HG02852 (cell line): ENCODE data around the gene CNPY4.
A peak's percentile ranks its signal among the peaks of the same experiment; 100 is the strongest.

Experiments
- ATAC-seq: cut with Tn5 transposase; IDR thresholded peaks from one replicate; pipeline ENCODE4 v1.9.1; 2021; ENCODE audit warnings: mild to moderate bottlenecking, moderate library complexity; ENCODE audit not compliant: unreplicated experiment

CNPY4 gene

GRCh38 chr7:100091411-100092181 lies 27.8 kb upstream of the CNPY4 start:
- no peak for ATAC-seq

DNA sequence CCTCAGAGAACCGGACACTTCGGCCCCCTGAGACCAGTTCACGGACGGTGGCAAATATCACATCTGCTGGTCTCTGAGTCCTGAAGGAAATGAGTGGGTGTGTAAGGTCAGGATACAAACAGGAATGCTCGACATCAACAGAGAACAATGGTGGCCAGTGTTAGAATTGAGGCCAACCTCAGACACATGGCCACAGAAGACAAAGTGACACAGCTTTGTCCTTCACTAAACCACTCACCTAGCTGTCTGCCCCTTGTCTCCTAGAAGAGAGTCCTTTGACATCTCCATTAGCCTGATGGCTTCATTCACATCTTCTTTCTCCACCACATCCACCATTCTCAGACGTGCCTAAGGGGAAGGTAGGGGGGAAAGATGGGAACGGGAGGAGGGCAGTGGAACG lies 26.4 kb upstream of the CNPY4 start:
- no peak for ATAC-seq

- ATAC-seq: no peak
These were observed 25.9 kb upstream of the CNPY4 start for GRCh38 chr7:100093498-100093897.

GRCh38 chr7:100093925-100094486 lies 25.4 kb upstream of the CNPY4 start:
- no peak for ATAC-seq

GRCh38 chr7:100095289-100095688 lies 24.1 kb upstream of the CNPY4 start:
- no peak for ATAC-seq

DNA sequence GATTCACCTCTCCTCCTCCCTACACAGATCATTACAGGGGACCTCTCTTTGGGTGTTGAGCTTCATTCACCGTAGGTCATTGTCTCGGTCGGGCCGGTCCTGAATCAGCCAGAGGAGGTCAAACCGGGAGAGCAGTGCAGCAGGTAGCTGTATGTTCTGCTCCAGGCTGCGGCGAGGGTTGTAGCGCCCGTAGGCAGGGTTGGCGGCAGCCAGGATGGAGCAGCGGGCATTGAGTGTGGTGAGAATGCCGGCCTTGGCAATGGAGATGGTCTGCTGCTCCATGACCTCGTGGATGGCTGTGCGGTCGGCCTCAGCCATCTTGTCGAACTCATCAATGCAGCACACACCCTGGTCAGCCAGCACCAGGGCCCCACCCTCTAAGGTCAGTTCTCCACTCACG lies 23.7 kb upstream of the CNPY4 start:
- no peak for ATAC-seq

GRCh38 chr7:100098913-100099312 lies 20.5 kb upstream of the CNPY4 start:
- no peak for ATAC-seq

- no peak for ATAC-seq
These were observed 20.0 kb upstream of the CNPY4 start for GRCh38 chr7:100099452-100099851.

- peak; percentile 63 for ATAC-seq
These were observed 18.9 kb upstream of the CNPY4 start for GRCh38 chr7:100100420-100101015.

DNA sequence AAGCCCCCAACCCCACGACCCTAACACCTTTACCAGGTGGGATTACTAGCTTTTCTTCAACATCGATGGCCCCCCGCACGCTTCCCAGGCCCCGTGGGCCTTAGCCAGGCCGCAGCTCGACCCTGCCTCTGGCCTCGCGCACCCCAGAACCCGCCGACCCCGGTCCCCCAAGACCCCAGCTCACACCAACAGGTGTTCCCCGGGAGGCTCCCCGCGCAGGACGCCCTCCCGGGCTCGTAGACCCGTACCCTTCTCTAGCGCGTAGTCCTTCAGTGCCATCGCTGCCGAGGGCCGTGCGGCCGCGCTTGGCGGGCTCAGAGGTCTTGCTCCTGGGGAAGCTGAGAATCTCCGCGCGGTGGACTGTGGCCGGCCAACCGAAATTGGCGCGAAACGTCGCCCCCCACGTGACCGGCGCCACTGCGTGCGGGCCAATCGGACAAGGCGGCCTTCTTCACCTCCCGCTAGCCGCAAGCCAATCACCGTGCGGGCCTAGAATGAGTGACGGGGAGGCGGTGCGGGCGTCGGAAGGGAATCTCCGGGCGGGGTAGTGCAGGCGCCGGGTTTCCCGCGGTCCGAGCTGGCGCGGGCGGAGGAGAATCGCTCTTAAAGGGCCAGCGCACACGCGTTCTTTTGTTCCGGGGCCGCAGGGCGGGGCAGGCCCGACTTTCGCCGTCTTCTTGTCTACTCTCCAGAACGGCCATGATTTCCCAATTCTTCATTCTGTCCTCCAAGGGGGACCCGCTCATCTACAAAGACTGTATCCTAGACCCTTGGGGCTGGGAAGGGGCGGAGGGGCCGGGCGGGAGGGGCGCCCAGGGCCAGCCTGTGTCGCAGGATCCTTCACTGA lies 18.2 kb upstream of the CNPY4 start, which contains the start of the genes AP4M1 and MCM7:
TSS of gene AP4M1 (plus strand) at position 628 of the 847 bp plus-strand sequence. CDS start at position 700, 72 bp downstream.
TSS of gene MCM7 (minus strand) at position 382 of the 847 bp plus-strand sequence. CDS start at position 279, 103 bp downstream.
- peak; percentile 83 for ATAC-seq

GRCh38 chr7:100102950-100103840 lies 16.2 kb upstream of the CNPY4 start:
- no peak for ATAC-seq

GRCh38 chr7:100105534-100105933 lies 13.9 kb upstream of the CNPY4 start:
- no peak for ATAC-seq

- no peak for ATAC-seq
These were observed 12.8 kb upstream of the CNPY4 start for GRCh38 chr7:100106633-100107032.

GRCh38 chr7:100107125-100107737 lies 12.2 kb upstream of the CNPY4 start:
- no peak for ATAC-seq

DNA sequence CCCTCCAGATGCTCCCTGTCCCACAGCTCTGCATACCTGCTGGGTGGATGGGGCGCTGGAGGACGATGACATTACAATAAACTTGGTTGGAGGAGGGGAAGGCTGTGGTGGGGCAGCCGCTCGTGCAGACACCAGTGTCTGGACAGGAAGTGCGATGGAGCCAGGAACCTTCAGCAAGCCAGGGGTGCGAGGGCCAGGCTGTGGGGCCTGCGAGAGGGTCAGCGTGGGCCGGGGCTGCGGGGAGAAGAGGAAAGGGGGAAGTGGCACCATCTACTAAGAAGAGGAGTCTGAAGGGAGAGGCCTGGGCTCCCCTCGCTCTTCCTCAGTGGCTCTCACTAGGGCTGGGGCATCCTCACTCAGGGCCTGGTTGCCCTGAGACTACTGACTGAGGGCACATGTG lies 11.5 kb upstream of the CNPY4 start:
- ATAC-seq: no peak

DNA sequence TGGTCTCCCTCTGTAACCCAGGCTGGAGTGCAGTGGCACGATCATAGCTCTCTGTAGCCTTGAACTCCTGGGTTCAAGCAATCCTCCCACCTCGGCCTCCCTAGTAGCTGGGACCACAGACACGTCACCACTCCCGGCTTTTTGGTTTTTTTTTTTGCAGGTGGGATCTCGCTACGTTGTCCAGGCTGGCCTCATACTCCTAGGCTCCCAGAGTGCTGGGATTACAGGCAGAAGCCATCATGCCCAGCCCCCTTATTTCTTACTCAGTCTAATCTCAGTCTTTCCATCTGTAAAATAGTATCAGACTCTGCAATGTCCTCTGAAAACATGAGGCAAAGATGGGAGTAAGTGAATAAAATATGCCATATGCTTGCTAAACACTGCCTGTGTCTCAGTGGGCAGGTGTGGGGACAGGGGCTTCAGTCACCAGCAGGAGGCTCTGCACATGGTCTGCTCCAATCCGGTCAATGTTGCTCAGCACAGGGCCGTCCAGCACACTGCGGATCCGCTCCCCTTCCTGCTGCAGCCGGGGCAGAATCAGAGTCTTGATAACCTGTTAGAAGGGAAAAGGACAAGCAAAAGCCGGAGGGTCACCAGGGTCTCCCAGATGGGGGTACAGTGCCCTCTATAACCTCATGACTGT lies 9.8 kb upstream of the CNPY4 start:
- no peak for ATAC-seq

- ATAC-seq: no peak
These were observed 8.3 kb upstream of the CNPY4 start for GRCh38 chr7:100111156-100111555.

GRCh38 chr7:100111914-100112313 lies 7.5 kb upstream of the CNPY4 start:
- ATAC-seq: no peak

DNA sequence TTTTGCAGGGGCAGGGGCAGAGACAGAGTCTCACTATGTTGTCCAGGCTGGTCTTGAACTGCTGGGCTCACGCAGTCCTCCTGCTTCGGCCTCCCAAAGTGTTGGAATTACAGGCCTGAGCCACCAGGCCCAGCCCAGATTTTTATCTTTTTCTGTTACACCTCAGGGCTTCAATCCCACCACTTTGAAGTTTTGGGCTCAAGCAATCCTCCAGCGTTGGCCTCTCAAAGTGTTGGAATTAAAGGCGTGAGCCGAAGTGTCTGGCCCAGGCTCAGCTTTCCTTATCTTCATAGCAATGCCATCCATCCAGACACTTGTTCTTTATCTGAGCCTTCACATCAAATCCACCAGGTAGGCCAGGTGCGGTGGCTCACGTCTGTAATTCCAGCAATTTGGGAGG lies 4.4 kb upstream of the CNPY4 start:
- ATAC-seq: no peak
